Neural cell (in vitro differentiated cells): Measurements from ENCODE around the gene ANKRD33B. TPM values are rescaled to one million over a fixed set of nuclear protein-coding genes. Genes with fewer than 3 reads are reported as not detected.

Experiments
- H2AFZ ChIP-seq: fragments of 200-600, 300-800 bp; sonication (generic), shearing (Covaris generic); 2 replicates; pipeline ENCODE4 v1.6.0; 2014; ENCODE audit warnings: low read depth, mild to moderate bottlenecking, antibody characterized with exemption, low read length, moderate library complexity
- H3F3A ChIP-seq: fragments of 200-600 bp; shearing (Covaris generic); 2 replicates; pipeline ENCODE4 v1.6.1; 2016; ENCODE audit warnings: mild to moderate bottlenecking, moderate library complexity, mixed read lengths, antibody characterized with exemption, low read length; ENCODE audit not compliant: insufficient read depth, poor library complexity, severe bottlenecking
- H3K27ac ChIP-seq: fragments of 200-600, 300-800 bp; sonication (generic), shearing (Covaris generic); 2 replicates; pipeline ENCODE4 v1.5.1; 2014; ENCODE audit warnings: mild to moderate bottlenecking, low read length, moderate library complexity
- H3K27me3 ChIP-seq: fragments of 300-800, 200-600 bp; sonication (generic), shearing (Covaris generic); 2 replicates; pipeline ENCODE4 v1.6.0; 2014; ENCODE audit warnings: mild to moderate bottlenecking, low read depth, low read length, moderate library complexity; ENCODE audit not compliant: insufficient read depth
- H3K36me3 ChIP-seq: fragments of 300-800, 200-600 bp; sonication (generic), shearing (Covaris generic); 2 replicates; pipeline ENCODE4 v1.5.1; 2014; ENCODE audit warnings: mild to moderate bottlenecking, antibody characterized with exemption, low read length, moderate library complexity; ENCODE audit not compliant: insufficient read depth
- H3K4me2 ChIP-seq: fragments of 300-800, 200-600 bp; sonication (generic), shearing (Covaris generic); 2 replicates; pipeline ENCODE4 v1.6.0; 2014; ENCODE audit warnings: mild to moderate bottlenecking, low read length
- H3K4me3 ChIP-seq: fragments of 300-800, 200-600 bp; sonication (generic), shearing (Covaris generic); 2 replicates; pipeline ENCODE4 v1.5.1; 2014; ENCODE audit warnings: mild to moderate bottlenecking, low read length, moderate library complexity
- H3K79me2 ChIP-seq: fragments of 200-600 bp; shearing (Covaris generic); replicated peaks from 2 replicates; pipeline ENCODE4 v1.6.0; 2014; ENCODE audit warnings: mild to moderate bottlenecking, low read length, moderate library complexity; ENCODE audit not compliant: insufficient read depth
- H3K9ac ChIP-seq: fragments of 300-800, 200-600 bp; sonication (generic), shearing (Covaris generic); 2 replicates; pipeline ENCODE4 v1.6.1; 2016; ENCODE audit warnings: mild to moderate bottlenecking, low read length, mixed read lengths
- H3K9me2 ChIP-seq: fragments of 200-600 bp; shearing (Covaris generic); 2 replicates; pipeline ENCODE4 v1.6.1; 2016; ENCODE audit warnings: mild to moderate bottlenecking, low read length, mixed read lengths; ENCODE audit not compliant: insufficient read depth
- H3K9me3 ChIP-seq: fragments of 200-600, 300-800 bp; sonication (generic), shearing (Covaris generic); 2 replicates; pipeline ENCODE4 v1.6.1; 2016; ENCODE audit warnings: mild to moderate bottlenecking, mixed run types, low read length, moderate library complexity, mixed read lengths
- H4K20me1 ChIP-seq: fragments of 200-600 bp; shearing (Covaris generic); 2 replicates; pipeline ENCODE4 v1.6.1; 2016; ENCODE audit warnings: mild to moderate bottlenecking, mixed run types; ENCODE audit not compliant: insufficient read depth
- EP300 ChIP-seq: fragments of 450-650 bp; conservative IDR thresholded peaks from 2 replicates; pipeline ENCODE4 v1.6.1; 2014; ENCODE audit warnings: antibody characterized with exemption, mild to moderate bottlenecking, moderate library complexity; ENCODE audit not compliant: poor library complexity, severe bottlenecking
- EZH2 ChIP-seq: fragments of 200-600, 300-800 bp; shearing (Covaris generic), sonication (generic); IDR thresholded peaks from 2 replicates; pipeline ENCODE4 v1.6.1; 2014; ENCODE audit warnings: antibody characterized with exemption, low read length, borderline replicate concordance, mild to moderate bottlenecking; ENCODE audit not compliant: insufficient read depth, poor library complexity, severe bottlenecking
- MXI1 ChIP-seq: fragments of 450-650 bp; conservative IDR thresholded peaks from 2 replicates; pipeline ENCODE4 v1.6.1; 2014; ENCODE audit warnings: antibody characterized with exemption, mild to moderate bottlenecking; ENCODE audit not compliant: poor library complexity, severe bottlenecking
- POLR2AphosphoS5 ChIP-seq: IDR thresholded peaks from 2 replicates; pipeline ENCODE4 v1.6.1; 2012
- RAD21 ChIP-seq: fragments of 450-650 bp; conservative IDR thresholded peaks from 2 replicates; pipeline ENCODE4 v1.6.1; 2014; ENCODE audit warnings: antibody characterized with exemption, mild to moderate bottlenecking, moderate library complexity
- SMC3 ChIP-seq: fragments of 450-650 bp; conservative IDR thresholded peaks from 2 replicates; pipeline ENCODE4 v1.6.1; 2014; ENCODE audit warnings: antibody characterized with exemption, mild to moderate bottlenecking, moderate library complexity; ENCODE audit not compliant: poor library complexity
- TAF1 ChIP-seq: IDR thresholded peaks from 2 replicates; pipeline ENCODE4 v1.6.1; 2012; ENCODE audit warnings: low read depth
- polyA plus RNA-seq: library from polyadenylated mRNA; depleted of rRNA; stranded (reverse); fragments of >200 nt; gene quantifications from 2 replicates; pipeline ENCODE4 v1.2.3, GENCODE V29; 2014
- TF ChIP-seq, protein P1 (sequence below): fragments of 450-650 bp; IDR thresholded peaks from 2 replicates; pipeline ENCODE4 v1.5.1; 2014; ENCODE audit warnings: antibody characterized with exemption, mild to moderate bottlenecking, moderate library complexity; ENCODE audit not compliant: poor library complexity, severe bottlenecking
- TF ChIP-seq, protein P2 (sequence below): IDR thresholded peaks from 2 replicates; pipeline ENCODE4 v1.6.1; 2012; ENCODE audit warnings: borderline replicate concordance

The ANKRD33B gene
- polyA plus RNA-seq, 1 donor from 2014 or later = not detected

DNA sequence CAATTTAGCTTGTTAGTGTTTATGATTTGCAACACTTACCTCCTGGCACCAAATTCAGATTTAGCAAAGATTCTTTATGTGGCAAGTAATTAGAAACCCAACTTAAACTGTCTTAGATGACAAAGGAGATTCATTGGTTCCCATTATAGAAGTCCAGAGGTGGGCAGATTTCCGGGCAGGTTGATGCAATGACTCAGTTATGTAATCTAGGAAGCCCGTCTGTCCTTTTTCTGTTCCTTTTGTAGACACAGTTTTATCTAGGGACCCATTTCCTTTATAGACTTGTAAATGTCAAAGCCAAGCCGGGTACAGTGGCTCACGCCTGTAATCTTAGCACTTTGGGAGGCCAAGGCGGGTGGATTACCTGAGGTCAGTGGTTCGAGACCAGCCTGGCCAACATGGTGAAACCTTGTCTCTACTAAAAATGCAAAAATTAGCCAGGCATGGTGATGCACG lies 20.3 kb upstream of the ANKRD33B start:
- Histone ChIP-seq H4K20me1 (no peaks in the 10 kb centered on the region), H3K27ac (no peak overlapping the region)

DNA sequence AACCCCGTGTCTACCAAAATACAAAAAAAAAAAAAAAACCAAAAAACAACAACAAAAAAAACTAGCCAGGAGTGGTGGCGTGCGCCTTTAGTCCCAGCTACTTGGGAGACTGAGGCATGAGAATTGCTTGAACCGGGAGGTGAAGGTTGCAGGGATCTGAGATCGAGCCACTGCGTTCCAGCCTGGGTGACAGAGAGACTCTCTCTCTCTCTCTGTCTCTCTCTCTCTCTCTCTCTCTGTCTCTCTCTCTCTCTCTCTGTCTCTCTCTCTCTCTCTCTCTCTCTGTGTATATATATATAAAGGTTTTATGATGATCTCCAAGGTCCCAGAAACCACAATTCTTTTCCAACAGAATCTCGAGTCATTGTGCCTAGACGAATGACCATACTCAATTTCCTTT lies 18.8 kb upstream of the ANKRD33B start:
- no peak overlapping the region for H3K27ac ChIP-seq
- H3K9ac ChIP-seq = no peak overlapping the region
- no peaks in the 10 kb centered on the region for H3K36me3 ChIP-seq
- H3K79me2 ChIP-seq = no peaks in the 10 kb centered on the region
- no peak overlapping the region for H3K4me2 ChIP-seq
- no peaks in the 10 kb centered on the region for H3K27me3 ChIP-seq
- TF ChIP-seq EZH2 (no peak), POLR2AphosphoS5 (no peak), RAD21 (no peak), SMC3 (no peak), TAF1 (no peak), EP300 (no peak), MXI1 (no peak)
- TF ChIP-seq, protein P1, sequence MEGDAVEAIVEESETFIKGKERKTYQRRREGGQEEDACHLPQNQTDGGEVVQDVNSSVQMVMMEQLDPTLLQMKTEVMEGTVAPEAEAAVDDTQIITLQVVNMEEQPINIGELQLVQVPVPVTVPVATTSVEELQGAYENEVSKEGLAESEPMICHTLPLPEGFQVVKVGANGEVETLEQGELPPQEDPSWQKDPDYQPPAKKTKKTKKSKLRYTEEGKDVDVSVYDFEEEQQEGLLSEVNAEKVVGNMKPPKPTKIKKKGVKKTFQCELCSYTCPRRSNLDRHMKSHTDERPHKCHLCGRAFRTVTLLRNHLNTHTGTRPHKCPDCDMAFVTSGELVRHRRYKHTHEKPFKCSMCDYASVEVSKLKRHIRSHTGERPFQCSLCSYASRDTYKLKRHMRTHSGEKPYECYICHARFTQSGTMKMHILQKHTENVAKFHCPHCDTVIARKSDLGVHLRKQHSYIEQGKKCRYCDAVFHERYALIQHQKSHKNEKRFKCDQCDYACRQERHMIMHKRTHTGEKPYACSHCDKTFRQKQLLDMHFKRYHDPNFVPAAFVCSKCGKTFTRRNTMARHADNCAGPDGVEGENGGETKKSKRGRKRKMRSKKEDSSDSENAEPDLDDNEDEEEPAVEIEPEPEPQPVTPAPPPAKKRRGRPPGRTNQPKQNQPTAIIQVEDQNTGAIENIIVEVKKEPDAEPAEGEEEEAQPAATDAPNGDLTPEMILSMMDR = no peak
- TF ChIP-seq, protein P2, sequence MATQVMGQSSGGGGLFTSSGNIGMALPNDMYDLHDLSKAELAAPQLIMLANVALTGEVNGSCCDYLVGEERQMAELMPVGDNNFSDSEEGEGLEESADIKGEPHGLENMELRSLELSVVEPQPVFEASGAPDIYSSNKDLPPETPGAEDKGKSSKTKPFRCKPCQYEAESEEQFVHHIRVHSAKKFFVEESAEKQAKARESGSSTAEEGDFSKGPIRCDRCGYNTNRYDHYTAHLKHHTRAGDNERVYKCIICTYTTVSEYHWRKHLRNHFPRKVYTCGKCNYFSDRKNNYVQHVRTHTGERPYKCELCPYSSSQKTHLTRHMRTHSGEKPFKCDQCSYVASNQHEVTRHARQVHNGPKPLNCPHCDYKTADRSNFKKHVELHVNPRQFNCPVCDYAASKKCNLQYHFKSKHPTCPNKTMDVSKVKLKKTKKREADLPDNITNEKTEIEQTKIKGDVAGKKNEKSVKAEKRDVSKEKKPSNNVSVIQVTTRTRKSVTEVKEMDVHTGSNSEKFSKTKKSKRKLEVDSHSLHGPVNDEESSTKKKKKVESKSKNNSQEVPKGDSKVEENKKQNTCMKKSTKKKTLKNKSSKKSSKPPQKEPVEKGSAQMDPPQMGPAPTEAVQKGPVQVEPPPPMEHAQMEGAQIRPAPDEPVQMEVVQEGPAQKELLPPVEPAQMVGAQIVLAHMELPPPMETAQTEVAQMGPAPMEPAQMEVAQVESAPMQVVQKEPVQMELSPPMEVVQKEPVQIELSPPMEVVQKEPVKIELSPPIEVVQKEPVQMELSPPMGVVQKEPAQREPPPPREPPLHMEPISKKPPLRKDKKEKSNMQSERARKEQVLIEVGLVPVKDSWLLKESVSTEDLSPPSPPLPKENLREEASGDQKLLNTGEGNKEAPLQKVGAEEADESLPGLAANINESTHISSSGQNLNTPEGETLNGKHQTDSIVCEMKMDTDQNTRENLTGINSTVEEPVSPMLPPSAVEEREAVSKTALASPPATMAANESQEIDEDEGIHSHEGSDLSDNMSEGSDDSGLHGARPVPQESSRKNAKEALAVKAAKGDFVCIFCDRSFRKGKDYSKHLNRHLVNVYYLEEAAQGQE = no peak
- no peaks in the 10 kb centered on the region for H3K9me2 ChIP-seq
- H3K4me3 ChIP-seq = no peak overlapping the region
- H4K20me1 ChIP-seq = no peaks in the 10 kb centered on the region
- no peaks in the 10 kb centered on the region for H3F3A ChIP-seq
- H3K9me3 ChIP-seq = no peaks in the 10 kb centered on the region
- no peak overlapping the region for H2AFZ ChIP-seq

More for the DNA sequence above, 20.3 kb upstream of the ANKRD33B start:
- H3K9me3 ChIP-seq = no peaks in the 10 kb centered on the region
- no peaks in the 10 kb centered on the region for H3K79me2 ChIP-seq
- H3K36me3 ChIP-seq = no peaks in the 10 kb centered on the region
- H3K9me2 ChIP-seq = no peaks in the 10 kb centered on the region
- no peak overlapping the region for H3K4me2 ChIP-seq
- no peaks in the 10 kb centered on the region for H3K27me3 ChIP-seq
- H2AFZ ChIP-seq = no peak overlapping the region
- H3K9ac ChIP-seq = no peak overlapping the region
- no peaks in the 10 kb centered on the region for H3F3A ChIP-seq
- no peak for TF ChIP-seq MXI1
- no peak for TF ChIP-seq EP300
- no peak for TF ChIP-seq TAF1
- TF ChIP-seq EZH2 = no peak
- TF ChIP-seq, protein P1 = no peak
- TF ChIP-seq SMC3 = no peak
- H3K4me3 ChIP-seq = no peak overlapping the region
